CD4-positive, CD25-positive, alpha-beta regulatory T cell (primary cell): ENCODE measurements around the gene DNAJC27. TPM values are rescaled to one million over a fixed set of nuclear protein-coding genes. Genes with fewer than 3 reads are reported as not detected.

Experiments
- ATAC-seq, 2 donors: fragments of 150-1000 bp; cut with Tn5 transposase; one replicate each; pipeline ENCODE4 v1.10.0; 2021; ENCODE audit warnings: low read depth in 2 of 2, moderate number of reproducible peaks in 2 of 2, moderate library complexity in 1 of 2
- DNase-seq, 3 donors: peaks; one replicate each; pipeline versions ENCODE4 v3.0.0 to v3.0.0-alpha.2; 2012 to 2022; ENCODE audit warnings: mixed read lengths in 1 of 3
- H3K27ac ChIP-seq: one replicate; pipeline ENCODE4 v1.7.0; 2013; ENCODE audit warnings: mild to moderate bottlenecking, low read length; ENCODE audit not compliant: insufficient read depth, poor library complexity, severe bottlenecking
- H3K27me3 ChIP-seq: one replicate; pipeline ENCODE4 v1.7.0; 2013; ENCODE audit warnings: low read length; ENCODE audit not compliant: control insufficient read depth, insufficient read depth
- H3K36me3 ChIP-seq: one replicate; pipeline ENCODE4 v1.7.0; 2013; ENCODE audit warnings: mild to moderate bottlenecking, low read length, moderate library complexity; ENCODE audit not compliant: control insufficient read depth, insufficient read depth
- H3K4me1 ChIP-seq: 2 replicates; pipeline ENCODE4 v1.7.0; 2013; ENCODE audit warnings: mild to moderate bottlenecking, low read length; ENCODE audit not compliant: insufficient read depth, control insufficient read depth, poor library complexity, severe bottlenecking
- H3K4me3 ChIP-seq: one replicate; pipeline ENCODE4 v1.7.0; 2013; ENCODE audit warnings: low read depth, mild to moderate bottlenecking, low read length, moderate library complexity
- H3K9me3 ChIP-seq, 2 experiments: 1 replicate in 1 of 2; 2 replicates in 1 of 2; pipeline ENCODE4 v1.7.0; 2013; ENCODE audit warnings: low read length in 2 of 2, mild to moderate bottlenecking in 1 of 2, moderate library complexity in 1 of 2; ENCODE audit not compliant: control insufficient read depth in 2 of 2
- H3K27ac Mint-ChIP-seq, 3 donors: one replicate each; pipeline ENCODE4 v1.8.0; 2020 to 2022; ENCODE audit warnings: mild to moderate bottlenecking in 3 of 3, mixed read lengths in 3 of 3, moderate library complexity in 2 of 3
- H3K27me3 Mint-ChIP-seq: one replicate; pipeline ENCODE4 v1.8.0; 2022; ENCODE audit warnings: mild to moderate bottlenecking, mixed read lengths
- H3K36me3 Mint-ChIP-seq: one replicate; pipeline ENCODE4 v1.8.0; 2020; ENCODE audit warnings: mixed read lengths
- H3K4me1 Mint-ChIP-seq, 4 donors: one replicate each; pipeline ENCODE4 v1.8.0; 2020 to 2022; ENCODE audit warnings: mixed read lengths in 4 of 4, mild to moderate bottlenecking in 1 of 4
- H3K4me3 Mint-ChIP-seq, 4 donors: one replicate each; pipeline ENCODE4 v1.8.0; 2020 to 2022; ENCODE audit warnings: mild to moderate bottlenecking in 4 of 4, mixed read lengths in 4 of 4, moderate library complexity in 3 of 4
- H3K9me3 Mint-ChIP-seq, 7 donors: one replicate each; pipeline ENCODE4 v1.8.0; 2020 to 2022; ENCODE audit warnings: mixed read lengths in 7 of 7, mild to moderate bottlenecking in 3 of 7, moderate library complexity in 2 of 7
- polyA plus RNA-seq, 4 donors: library from polyadenylated mRNA; unstranded; fragments of 300-500 nt; fragmentation: Illumina TruSeq; gene quantifications; one replicate each; pipeline ENCODE4 v1.2.3, GENCODE V29; 2021
- total RNA-seq: library from RNA; stranded (reverse); gene quantifications from one replicate; pipeline ENCODE4 v1.2.3, GENCODE V29; 2022

Gene DNAJC27
- total and polyA plus RNA-seq, 5 donors from 2014 or later: 2.7 to 14.6 (median 5.6) TPM

GRCh38 chr2:24970483-24971285 is 1.1 kb downstream of the DNAJC27 start:
- peaks cover 23% of the 10 kb centered on the region for H3K4me1 ChIP-seq
- H3K9me3 ChIP-seq: no peaks in the 10 kb centered on the region
- Mint-ChIP-seq H3K27me3 (peaks cover 6% of the 10 kb centered on the region), H3K4me1 (peaks cover 8 to 33% (median 27%) of the 10 kb centered on the region in 4 donors), H3K27ac (peak overlapping the region; percentile 100), H3K4me3 (peak overlapping the region; percentile 97 to 98 (median 98)), H3K9me3 (no peaks in the 10 kb centered on the region), H3K36me3 (peaks cover 16% of the 10 kb centered on the region)
- peak overlapping the region; percentile 92 for H3K4me3 ChIP-seq
- peaks cover 15% of the 10 kb centered on the region for H3K36me3 ChIP-seq
- H3K27me3 ChIP-seq: no peaks in the 10 kb centered on the region
- H3K27ac ChIP-seq: peak overlapping the region; percentile 100
- ATAC-seq (no peak), DNase-seq (peak in 1 of 3 donors; percentile 5)

- peaks cover 23% of the 10 kb centered on the region for H3K4me1 ChIP-seq
- Mint-ChIP-seq H3K27me3 (peaks cover 6% of the 10 kb centered on the region), H3K9me3 (no peaks in the 10 kb centered on the region), H3K4me3 (peak overlapping the region in 1 of 4 donors; percentile 1), H3K4me1 (peaks cover 8 to 28% (median 23%) of the 10 kb centered on the region in 4 donors), H3K36me3 (peaks cover 18% of the 10 kb centered on the region), H3K27ac (peak overlapping the region in 1 of 3 donors; percentile 100)
- H3K4me3 ChIP-seq: no peak overlapping the region
- no peaks in the 10 kb centered on the region for H3K9me3 ChIP-seq
- H3K27ac ChIP-seq: peak overlapping the region; percentile 100
- DNase-seq (no peak), ATAC-seq (no peak)
- no peaks in the 10 kb centered on the region for H3K27me3 ChIP-seq
- peaks cover 17% of the 10 kb centered on the region for H3K36me3 ChIP-seq
Observed at GRCh38 chr2:24969784-24970183, 2.0 kb downstream of the DNAJC27 start.

DNA sequence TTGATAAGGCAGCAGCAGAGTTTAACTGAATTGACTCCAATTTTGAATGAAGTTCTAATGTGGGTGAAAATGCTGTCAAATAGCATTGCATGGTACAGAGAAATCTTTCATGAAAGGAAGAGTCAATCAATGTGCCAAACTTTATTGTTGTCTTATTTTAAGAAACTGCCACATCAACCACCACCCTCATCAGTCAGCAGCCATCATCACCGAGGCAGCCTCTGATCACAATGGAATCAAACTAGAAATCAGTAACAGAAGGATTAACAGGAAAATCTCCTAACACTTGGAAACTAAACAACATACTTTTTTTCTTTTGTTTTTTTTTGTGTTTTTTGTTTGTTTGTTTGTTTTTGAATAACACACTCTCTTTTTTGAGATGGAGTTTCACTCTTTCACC is 9.9 kb downstream of the DNAJC27 start:
- H3K27me3 Mint-ChIP-seq: no peaks in the 10 kb centered on the region
- Histone ChIP-seq H3K4me3 (no peak overlapping the region), H3K27me3 (no peaks in the 10 kb centered on the region), H3K9me3 (no peaks in the 10 kb centered on the region), H3K27ac (no peak overlapping the region), H3K4me1 (no peaks in the 10 kb centered on the region), H3K36me3 (peaks cover 68% of the 10 kb centered on the region)
- no peak overlapping the region for H3K27ac Mint-ChIP-seq
- no peak for ATAC-seq
- H3K4me3 Mint-ChIP-seq: no peak overlapping the region
- H3K36me3 Mint-ChIP-seq: peaks cover 77% of the 10 kb centered on the region
- H3K9me3 Mint-ChIP-seq: peaks cover 0 to 3% (median 0%) of the 10 kb centered on the region in 7 donors
- no peak for DNase-seq
- peaks cover 1 to 31% (median 15%) of the 10 kb centered on the region in 4 donors for H3K4me1 Mint-ChIP-seq

GRCh38 chr2:24959761-24960160 is 12.0 kb downstream of the DNAJC27 start:
- Mint-ChIP-seq H3K4me1 (peaks cover 0 to 25% (median 14%) of the 10 kb centered on the region in 4 donors), H3K9me3 (peaks cover 1 to 19% (median 8%) of the 10 kb centered on the region in 7 donors), H3K36me3 (peaks cover 86% of the 10 kb centered on the region), H3K27me3 (no peaks in the 10 kb centered on the region), H3K4me3 (no peak overlapping the region), H3K27ac (peak overlapping the region in 2 of 3 donors; percentile 5 to 30)
- no peaks in the 10 kb centered on the region for H3K4me1 ChIP-seq
- H3K27ac ChIP-seq: no peak overlapping the region
- peaks cover 76% of the 10 kb centered on the region for H3K36me3 ChIP-seq
- peaks cover 10 to 11% of the 10 kb centered on the region in 2 experiments for H3K9me3 ChIP-seq
- DNase-seq (no peak), ATAC-seq (no peak)
- H3K4me3 ChIP-seq: no peak overlapping the region
- no peaks in the 10 kb centered on the region for H3K27me3 ChIP-seq

- Histone ChIP-seq H3K9me3 (peaks cover 11 to 13% of the 10 kb centered on the region in 2 experiments), H3K4me1 (no peaks in the 10 kb centered on the region), H3K36me3 (peaks cover 74% of the 10 kb centered on the region), H3K27me3 (no peaks in the 10 kb centered on the region), H3K4me3 (no peak overlapping the region), H3K27ac (no peak overlapping the region)
- DNase-seq (no peak), ATAC-seq (no peak)
- Mint-ChIP-seq H3K4me1 (peaks cover 0 to 25% (median 12%) of the 10 kb centered on the region in 4 donors), H3K27ac (no peak overlapping the region), H3K27me3 (no peaks in the 10 kb centered on the region), H3K9me3 (peaks cover 1 to 23% (median 8%) of the 10 kb centered on the region in 7 donors), H3K4me3 (no peak overlapping the region), H3K36me3 (peaks cover 89% of the 10 kb centered on the region)
Observed at GRCh38 chr2:24958411-24958935, 13.3 kb downstream of the DNAJC27 start.

DNA sequence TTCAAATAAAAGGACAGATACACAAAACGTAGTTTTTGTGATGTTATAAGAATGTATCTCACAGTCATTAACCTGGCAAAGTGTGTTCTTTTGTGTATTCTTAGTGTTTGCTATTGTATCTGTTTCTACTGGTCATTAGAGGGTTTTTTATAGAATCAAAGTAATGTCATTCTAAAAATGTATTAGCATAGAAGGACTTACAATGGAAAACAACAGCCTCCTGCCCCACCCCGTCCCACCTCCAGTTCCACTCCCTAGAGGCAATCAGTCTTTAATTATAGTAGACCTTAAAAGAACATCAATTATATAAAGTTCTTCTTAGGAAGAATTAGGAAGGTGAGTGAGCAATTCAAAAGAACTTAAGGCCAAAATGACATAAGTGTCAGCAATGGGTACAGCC is 13.8 kb downstream of the DNAJC27 start:
- Mint-ChIP-seq H3K36me3 (peaks cover 85% of the 10 kb centered on the region), H3K9me3 (peaks cover 1 to 23% (median 8%) of the 10 kb centered on the region in 7 donors), H3K27me3 (no peaks in the 10 kb centered on the region), H3K4me1 (peaks cover 0 to 28% (median 12%) of the 10 kb centered on the region in 4 donors), H3K27ac (peak overlapping the region in 1 of 3 donors; percentile 37), H3K4me3 (no peak overlapping the region)
- no peak for DNase-seq
- Histone ChIP-seq H3K9me3 (peaks cover 11 to 13% of the 10 kb centered on the region in 2 experiments), H3K27ac (no peak overlapping the region), H3K4me3 (no peak overlapping the region), H3K36me3 (peaks cover 73% of the 10 kb centered on the region), H3K27me3 (no peaks in the 10 kb centered on the region), H3K4me1 (no peaks in the 10 kb centered on the region)
- no peak for ATAC-seq

GRCh38 chr2:24957221-24957620 is 14.5 kb downstream of the DNAJC27 start:
- Mint-ChIP-seq H3K4me3 (no peak overlapping the region), H3K36me3 (peaks cover 84% of the 10 kb centered on the region), H3K27ac (no peak overlapping the region), H3K4me1 (peaks cover 0 to 30% (median 12%) of the 10 kb centered on the region in 4 donors), H3K9me3 (peaks cover 1 to 23% (median 8%) of the 10 kb centered on the region in 7 donors), H3K27me3 (no peaks in the 10 kb centered on the region)
- peaks cover 72% of the 10 kb centered on the region for H3K36me3 ChIP-seq
- peaks cover 11 to 13% of the 10 kb centered on the region in 2 experiments for H3K9me3 ChIP-seq
- ATAC-seq (no peak), DNase-seq (no peak)
- no peaks in the 10 kb centered on the region for H3K27me3 ChIP-seq
- no peak overlapping the region for H3K27ac ChIP-seq
- H3K4me3 ChIP-seq: no peak overlapping the region
- no peaks in the 10 kb centered on the region for H3K4me1 ChIP-seq
